ENCODE data around the gene GRAMD1C. TPM values are rescaled to one million over a fixed set of nuclear protein-coding genes. Genes with fewer than 3 reads are reported as not detected.

Gene GRAMD1C
- total RNA-seq, 1 experiment from 2014 or later = 3.9 TPM

GRCh38 chr3:113977822-113978221, 139.2 kb downstream of the GRAMD1C start:
- H3K27me3 ChIP-seq (replicated peaks; ENCODE audit: control insufficient read depth, insufficient read depth, low read length) = no peaks in the 10 kb centered on the region
- H3K36me3 Mint-ChIP-seq (ENCODE audit: insufficient read depth, unreplicated experiment) = peaks cover 6% of the 10 kb centered on the region
- peaks cover 3% of the 10 kb centered on the region; the same call in 1 of the 2 replicates for H3K9me3 ChIP-seq
- intact Hi-C loops (cut with micrococcal nuclease; ENCODE audit: unreplicated experiment) = no loop called here
- ChIA-PET CTCF (no interaction called here), POLR2A (no interaction called here)
- no peak for DNase-seq
- H3K4me1 ChIP-seq = no peaks in the 10 kb centered on the region
- no peaks in the 10 kb centered on the region for H3K36me3 ChIP-seq (ENCODE audit: control insufficient read depth, insufficient read depth, low read length)
- no peak overlapping the region for H3K4me3 Mint-ChIP-seq (ENCODE audit: unreplicated experiment)
- no TSS peak for BruUV-seq (replicated peaks)
- peaks cover 15% of the 10 kb centered on the region for H3K9me3 Mint-ChIP-seq (ENCODE audit: unreplicated experiment)
- no peak overlapping the region for H3K4me3 ChIP-seq (ENCODE audit: low read depth, low read length)
- no peak for TF ChIP-seq CTCF (IDR thresholded peaks at IDR 0.05; ENCODE audit: insufficient read depth in 1 of 2, low read depth in 1 of 2, low read length in 1 of 2, severe bottlenecking in 1 of 2, unreplicated experiment in 1 of 2)
- no peaks in the 10 kb centered on the region for H3K4me1 Mint-ChIP-seq (ENCODE audit: low read depth, unreplicated experiment)
- H3K27me3 Mint-ChIP-seq (ENCODE audit: insufficient read depth, unreplicated experiment) = no peaks in the 10 kb centered on the region
- H3K27ac Mint-ChIP-seq (ENCODE audit: unreplicated experiment) = no peak overlapping the region

- CTCF ChIA-PET = no interaction called here
- no peaks in the 10 kb centered on the region for H3K27me3 ChIP-seq (replicated peaks; ENCODE audit: control insufficient read depth, insufficient read depth, low read length)
- BruUV-seq (replicated peaks) = no TSS peak
- Mint-ChIP-seq H3K4me1 (ENCODE audit: low read depth, unreplicated experiment) (no peaks in the 10 kb centered on the region), H3K36me3 (ENCODE audit: insufficient read depth, unreplicated experiment) (peaks cover 1% of the 10 kb centered on the region), H3K4me3 (ENCODE audit: unreplicated experiment) (no peak overlapping the region), H3K27me3 (ENCODE audit: insufficient read depth, unreplicated experiment) (no peaks in the 10 kb centered on the region), H3K27ac (ENCODE audit: unreplicated experiment) (no peak overlapping the region), H3K9me3 (ENCODE audit: unreplicated experiment) (peaks cover 3% of the 10 kb centered on the region)
- no peak for DNase-seq
- TF ChIP-seq CTCF (IDR thresholded peaks at IDR 0.05; ENCODE audit: insufficient read depth in 1 of 2, low read depth in 1 of 2, low read length in 1 of 2, severe bottlenecking in 1 of 2, unreplicated experiment in 1 of 2) = no peak
- POLR2A ChIA-PET = no interaction called here
- no peaks in the 10 kb centered on the region for H3K36me3 ChIP-seq (ENCODE audit: control insufficient read depth, insufficient read depth, low read length)
- H3K4me1 ChIP-seq = no peaks in the 10 kb centered on the region
- no peak overlapping the region for H3K4me3 ChIP-seq (ENCODE audit: low read depth, low read length)
- H3K9me3 ChIP-seq = no peaks in the 10 kb centered on the region
- intact Hi-C loops (cut with micrococcal nuclease; ENCODE audit: unreplicated experiment) = no loop called here
Observed at GRCh38 chr3:113979916-113980315, 141.3 kb downstream of the GRAMD1C start.

- Mint-ChIP-seq H3K9me3 (ENCODE audit: unreplicated experiment) (no peaks in the 10 kb centered on the region), H3K4me3 (ENCODE audit: unreplicated experiment) (no peak overlapping the region), H3K36me3 (ENCODE audit: insufficient read depth, unreplicated experiment) (no peaks in the 10 kb centered on the region), H3K27me3 (ENCODE audit: insufficient read depth, unreplicated experiment) (no peaks in the 10 kb centered on the region), H3K4me1 (ENCODE audit: low read depth, unreplicated experiment) (no peaks in the 10 kb centered on the region), H3K27ac (ENCODE audit: unreplicated experiment) (no peak overlapping the region)
- H3K27me3 ChIP-seq (replicated peaks; ENCODE audit: control insufficient read depth, insufficient read depth, low read length) = no peaks in the 10 kb centered on the region
- intact Hi-C loops (cut with micrococcal nuclease; ENCODE audit: unreplicated experiment) = no loop called here
- no peak for DNase-seq
- H3K4me1 ChIP-seq = no peaks in the 10 kb centered on the region
- H3K36me3 ChIP-seq (ENCODE audit: control insufficient read depth, insufficient read depth, low read length) = no peaks in the 10 kb centered on the region
- POLR2A ChIA-PET = no interaction called here
- CTCF ChIA-PET = interaction anchor here (0.6 kb wide), 1 partner anchor 96 kb away, joined by 4 read pairs; no protein-coding TSS in a partner anchor
- no TSS peak for BruUV-seq (replicated peaks)
- no peak overlapping the region for H3K4me3 ChIP-seq (ENCODE audit: low read depth, low read length)
- H3K9me3 ChIP-seq = no peaks in the 10 kb centered on the region
- no peak for TF ChIP-seq CTCF (IDR thresholded peaks at IDR 0.05; ENCODE audit: insufficient read depth in 1 of 2, low read depth in 1 of 2, low read length in 1 of 2, severe bottlenecking in 1 of 2, unreplicated experiment in 1 of 2)
Observed at GRCh38 chr3:113981803-113982202, 143.2 kb downstream of the GRAMD1C start.

Data from Caco-2 (cell line).